ENCODE measurements around the gene UTP18. TPM values are rescaled to one million over a fixed set of nuclear protein-coding genes. Genes with fewer than 3 reads are reported as not detected.

UTP18 gene
- total RNA-seq: 25.7 and 42.4 TPM in 2 replicates

GRCh38 chr17:51260237-51261023, at the start of gene UTP18:
Gene UTP18, plus strand, starts transcription at chr17:51260546. Its CDS starts 39 bp downstream, at chr17:51260585.

GRCh38 chr17:51259564-51260236, 646 bp upstream of the UTP18 start, which contains the start of gene MBTD1:
Gene MBTD1, minus strand, starts transcription at chr17:51260049. Its CDS starts 34,888 bp downstream, at chr17:51225161.

Other genes with a start within 250 kb of the UTP18 start
- 121 and 126 TPM in 2 replicates for gene SPAG9, start 139.7 kb upstream of the UTP18 start, total RNA-seq
- gene NME1, start 107.0 kb upstream of the UTP18 start, total RNA-seq: 48.5 and 109 TPM in 2 replicates
- 841 and 1,030 TPM in 2 replicates for gene NME2, start 94.1 kb upstream of the UTP18 start, total RNA-seq
- 10.9 and 14.9 TPM in 2 replicates for gene MBTD1, start 497 bp upstream of the UTP18 start, total RNA-seq